Thoracic aorta (tissue), 2 donors: ENCODE measurements around the gene CERT1. TPM values are rescaled to one million over a fixed set of nuclear protein-coding genes. Genes with fewer than 3 reads are reported as not detected.

Experiments
- ATAC-seq: fragments of 150-250 bp; one replicate; pipeline ENCODE4 v1.8.0; 2017; ENCODE audit warnings: low read depth; ENCODE audit not compliant: insufficient number of reproducible peaks, low FRiP score
- DNase-seq: peaks from one replicate; pipeline ENCODE4 v3.0.0-alpha.2; 2020; ENCODE audit warnings: low spot score
- H3K27ac ChIP-seq, 2 donors: fragments of 200-600 bp; sonication (generic); 1 replicate in 1 of 2; 2 replicates in 1 of 2; pipeline ENCODE4 v1.5.1; 2016; ENCODE audit warnings: mild to moderate bottlenecking in 2 of 2, moderate library complexity in 2 of 2
- H3K27me3 ChIP-seq: fragments of 200-600 bp; sonication (generic); replicated peaks from 2 replicates; pipeline ENCODE4 v1.6.0; 2016; ENCODE audit warnings: mild to moderate bottlenecking; ENCODE audit not compliant: insufficient read depth
- H3K36me3 ChIP-seq: fragments of 200-600 bp; sonication (generic); one replicate; pipeline ENCODE4 v1.5.1; 2016
- H3K4me1 ChIP-seq, 2 donors: fragments of 200-600 bp; sonication (generic); 1 replicate in 1 of 2; 2 replicates in 1 of 2; pipeline versions ENCODE4 v1.5.1 to v1.6.0; 2016; ENCODE audit warnings: low read depth in 2 of 2, mild to moderate bottlenecking in 1 of 2; ENCODE audit not compliant: control insufficient read depth in 1 of 2
- H3K4me3 ChIP-seq: fragments of 200-600 bp; sonication (generic); 2 replicates; pipeline ENCODE4 v1.5.1; 2016; ENCODE audit warnings: mild to moderate bottlenecking
- H3K9me3 ChIP-seq: fragments of 200-600 bp; sonication (generic); 2 replicates; pipeline ENCODE4 v1.5.1; 2016
- CTCF ChIP-seq: fragments of 200-600 bp; sonication (generic); IDR thresholded peaks from one replicate; pipeline ENCODE4 v1.5.1; 2019; ENCODE audit warnings: antibody characterized with exemption
- total RNA-seq, 2 donors: library from RNA; depleted of rRNA; stranded (reverse); fragments of >200 nt; gene quantifications; one replicate each; pipeline versions ENCODE4 v1.1.0 to v1.2.3, GENCODE V29; 2016

CERT1 gene
- total RNA-seq, 2 donors from 2014 or later, result 21.1 to 43.7 TPM

- no peaks in the 10 kb centered on the region for H3K36me3 ChIP-seq
- no peak overlapping the region for H3K4me3 ChIP-seq
- H3K27ac ChIP-seq, result no peak overlapping the region
- no peak for TF ChIP-seq CTCF
- no peak for ATAC-seq
- peaks cover 0 to 6% of the 10 kb centered on the region in 2 donors for H3K4me1 ChIP-seq
- H3K27me3 ChIP-seq, result no peaks in the 10 kb centered on the region
- no peak for DNase-seq
- H3K9me3 ChIP-seq, result no peaks in the 10 kb centered on the region
These were observed 76.3 kb downstream of the CERT1 start for GRCh38 chr5:75435096-75435495.

GRCh38 chr5:75433814-75434506 is 77.5 kb downstream of the CERT1 start:
- Histone ChIP-seq H3K27me3 (no peaks in the 10 kb centered on the region), H3K4me1 (peaks cover 0 to 6% of the 10 kb centered on the region in 2 donors), H3K9me3 (no peaks in the 10 kb centered on the region), H3K36me3 (no peaks in the 10 kb centered on the region), H3K27ac (no peak overlapping the region), H3K4me3 (no peak overlapping the region)
- ATAC-seq (no peak), DNase-seq (no peak)
- TF ChIP-seq CTCF, result no peak

- Histone ChIP-seq H3K4me1 (no peaks in the 10 kb centered on the region), H3K4me3 (no peak overlapping the region), H3K27me3 (no peaks in the 10 kb centered on the region), H3K9me3 (no peaks in the 10 kb centered on the region), H3K36me3 (no peaks in the 10 kb centered on the region), H3K27ac (no peak overlapping the region)
- DNase-seq, result no peak
- no peak for TF ChIP-seq CTCF
- ATAC-seq, result no peak
These were observed 97.2 kb downstream of the CERT1 start for GRCh38 chr5:75414241-75414640.

- H3K27me3 ChIP-seq, result no peaks in the 10 kb centered on the region
- TF ChIP-seq CTCF, result no peak
- H3K9me3 ChIP-seq, result no peaks in the 10 kb centered on the region
- H3K4me1 ChIP-seq, result no peaks in the 10 kb centered on the region
- ATAC-seq (no peak), DNase-seq (no peak)
- H3K36me3 ChIP-seq, result no peaks in the 10 kb centered on the region
- no peak overlapping the region for H3K4me3 ChIP-seq
- H3K27ac ChIP-seq, result no peak overlapping the region
These were observed 99.1 kb downstream of the CERT1 start for GRCh38 chr5:75412111-75412990.

GRCh38 chr5:75405296-75405695 is 106.1 kb downstream of the CERT1 start:
- no peak for ATAC-seq
- peaks cover under 1% of the 10 kb centered on the region for H3K36me3 ChIP-seq
- TF ChIP-seq CTCF, result no peak

More at GRCh38 chr5:75405296-75405695, 106.1 kb downstream of the CERT1 start:
- Histone ChIP-seq H3K4me3 (no peak overlapping the region), H3K4me1 (no peaks in the 10 kb centered on the region), H3K27me3 (no peaks in the 10 kb centered on the region), H3K9me3 (no peaks in the 10 kb centered on the region), H3K27ac (no peak overlapping the region)
- DNase-seq, result no peak
